ENCODE measurements around the gene ISG20L2. TPM values are rescaled to one million over a fixed set of nuclear protein-coding genes. Genes with fewer than 3 reads are reported as not detected.

Gene ISG20L2
- total and polyA plus RNA-seq, 2 experiments from 2014 or later = 23.1 to 34.9 TPM

GRCh38 chr1:156768610-156769295, 40.2 kb upstream of the ISG20L2 start:
- no peaks in the 10 kb centered on the region for H3K9me3 Mint-ChIP-seq
- peaks cover 11% of the 10 kb centered on the region for H3K27me3 Mint-ChIP-seq (ENCODE audit: insufficient read depth, low read depth, poor library complexity)
- no peak overlapping the region for H2AFZ ChIP-seq
- H3K4me2 ChIP-seq = peak overlapping the region; percentile 99
- DNase-seq (ENCODE audit: low spot score) (no peak), ATAC-seq (no peak)
- no peak for TF ChIP-seq EZH2phosphoT487 (IDR thresholded peaks at IDR 0.05; ENCODE audit: unreplicated experiment)
- TF ChIP-seq CTCF (conservative IDR thresholded peaks at IDR 0.05; ENCODE audit: low read depth in 2 of 2) = no peak
- TF ChIP-seq POLR2AphosphoS5 (IDR thresholded peaks at IDR 0.05; ENCODE audit: low read depth) = no peak
- no peak for TF ChIP-seq JUNB (IDR thresholded peaks at IDR 0.05; ENCODE audit: unreplicated experiment)
- TF ChIP-seq STAT1 (IDR thresholded peaks at IDR 0.05; ENCODE audit: unreplicated experiment) = no peak
- TF ChIP-seq REST (IDR thresholded peaks at IDR 0.05; ENCODE audit: unreplicated experiment) = no peak
- no peak for TF ChIP-seq NANOG (IDR thresholded peaks at IDR 0.05; ENCODE audit: borderline replicate concordance)
- no peak for TF ChIP-seq ZNF462 (CRISPR knock-in tag; IDR thresholded peaks at IDR 0.05)
- TF ChIP-seq ZNF331 (CRISPR knock-in tag; IDR thresholded peaks at IDR 0.05; ENCODE audit: low read depth) = no peak
- TF ChIP-seq EZH2 (IDR thresholded peaks at IDR 0.05; ENCODE audit: low read depth, unreplicated experiment) = no peak
- no peak for TF ChIP-seq CREB1 (CRISPR knock-in tag; IDR thresholded peaks at IDR 0.05; ENCODE audit: low read depth)
- TF ChIP-seq ZNF114 (CRISPR knock-in tag; IDR thresholded peaks at IDR 0.05) = no peak
- TF ChIP-seq ETS1 (IDR thresholded peaks at IDR 0.05) = no peak
- no peak overlapping the region for H3K27ac ChIP-seq (ENCODE audit: low read depth)
- peaks cover 52% of the 10 kb centered on the region for H4K20me1 ChIP-seq (replicated peaks; ENCODE audit: insufficient read depth)
- peak overlapping the region; percentile 71 for H3K4me3 ChIP-seq
- H3K79me2 ChIP-seq (replicated peaks; ENCODE audit: insufficient read depth) = peaks cover 66% of the 10 kb centered on the region
- peaks cover 40% of the 10 kb centered on the region for H3K36me3 Mint-ChIP-seq (ENCODE audit: low read depth)
- peaks cover 7% of the 10 kb centered on the region for H3K36me3 ChIP-seq (ENCODE audit: insufficient read depth)
- H3K27me3 ChIP-seq (ENCODE audit: insufficient read depth) = no peaks in the 10 kb centered on the region
- H3K9me2 ChIP-seq (ENCODE audit: insufficient read depth) = no peaks in the 10 kb centered on the region
- H3F3A ChIP-seq (replicated peaks; ENCODE audit: low read depth) = peaks cover 15% of the 10 kb centered on the region
- H3K4me1 ChIP-seq (ENCODE audit: insufficient read depth) = peaks cover 32% of the 10 kb centered on the region
- no peak overlapping the region; the same call in 1 of the 2 replicates for H3K27ac Mint-ChIP-seq
- H3K4me3 Mint-ChIP-seq = no peak overlapping the region
- peaks cover 37% of the 10 kb centered on the region for H3K4me1 Mint-ChIP-seq

Data from GM23338 (cell line).